Liver (tissue), 9 donors: ENCODE measurements around the gene SF1. TPM values are rescaled to one million over a fixed set of nuclear protein-coding genes. Genes with fewer than 3 reads are reported as not detected.
A peak's percentile ranks its signal among the peaks of the same experiment; 100 is the strongest.

Source experiments
- DNase-seq: peaks from one replicate; pipeline ENCODE4 v3.0.0-alpha.2; 2017; ENCODE audit warnings: low spot score
- H3K27ac ChIP-seq, 2 donors: one replicate each; pipeline ENCODE4 v1.7.0; 2013; ENCODE audit warnings: inconsistent platforms in 2 of 2, low read length in 2 of 2, control low read depth in 1 of 2, low read depth in 1 of 2, mild to moderate bottlenecking in 1 of 2
- H3K27me3 ChIP-seq, 4 donors: one replicate each; pipeline versions ENCODE4 v1.6.1 to v1.7.0; 2013; ENCODE audit warnings: low read length in 3 of 4, inconsistent platforms in 1 of 4, mild to moderate bottlenecking in 1 of 4, moderate library complexity in 1 of 4; ENCODE audit not compliant: control insufficient read depth in 4 of 4, insufficient read depth in 4 of 4
- H3K36me3 ChIP-seq, 4 donors: one replicate each; pipeline versions ENCODE4 v1.6.1 to v1.7.0; 2013; ENCODE audit warnings: low read length in 3 of 4, mild to moderate bottlenecking in 3 of 4, low read depth in 1 of 4, moderate library complexity in 1 of 4; ENCODE audit not compliant: control insufficient read depth in 4 of 4, insufficient read depth in 3 of 4
- H3K4me1 ChIP-seq, 4 donors: one replicate each; pipeline versions ENCODE4 v1.6.1 to v1.7.0; 2013; ENCODE audit warnings: low read length in 3 of 4, mild to moderate bottlenecking in 3 of 4, moderate library complexity in 1 of 4; ENCODE audit not compliant: control insufficient read depth in 4 of 4, insufficient read depth in 4 of 4
- H3K4me3 ChIP-seq, 3 donors: one replicate each; pipeline versions ENCODE4 v1.6.1 to v1.7.0; 2013; ENCODE audit warnings: low read length in 3 of 3, control low read depth in 1 of 3, low read depth in 1 of 3, mild to moderate bottlenecking in 1 of 3
- H3K9ac ChIP-seq, 2 donors: one replicate each; pipeline ENCODE4 v1.7.0; 2013; ENCODE audit warnings: low read length in 2 of 2, mild to moderate bottlenecking in 2 of 2, moderate library complexity in 2 of 2, control low read depth in 1 of 2, low read depth in 1 of 2
- H3K9me3 ChIP-seq, 4 donors: one replicate each; pipeline versions ENCODE4 v1.6.1 to v1.7.0; 2013; ENCODE audit warnings: low read length in 3 of 4; ENCODE audit not compliant: control insufficient read depth in 4 of 4
- ATF3 ChIP-seq: IDR thresholded peaks from 2 replicates; pipeline ENCODE4 v1.6.1; 2016; ENCODE audit warnings: antibody characterized with exemption
- CTCF ChIP-seq: fragments of 150-350 bp; IDR thresholded peaks from 2 replicates; pipeline ENCODE4 v1.5.1; 2017; ENCODE audit warnings: improper control_type of control experiment, low read depth, low read length; ENCODE audit not compliant: missing input control
- FOXA1 ChIP-seq: IDR thresholded peaks from 2 replicates; pipeline ENCODE4 v1.6.1; 2016; ENCODE audit warnings: antibody characterized with exemption
- GABPA ChIP-seq, 2 donors: IDR thresholded peaks in 1 of 2; conservative IDR thresholded peaks in 1 of 2; 2 replicates each; pipeline ENCODE4 v1.6.1; 2016; ENCODE audit warnings: antibody characterized with exemption in 2 of 2, mild to moderate bottlenecking in 1 of 2, moderate library complexity in 1 of 2
- HNF4A ChIP-seq, 2 donors: conservative IDR thresholded peaks; 2 replicates each; pipeline ENCODE4 v1.6.1; 2016; ENCODE audit warnings: antibody characterized with exemption in 2 of 2, mild to moderate bottlenecking in 2 of 2
- JUND ChIP-seq, 2 donors: IDR thresholded peaks; 2 replicates each; pipeline ENCODE4 v1.6.1; 2016; ENCODE audit warnings: antibody characterized with exemption in 2 of 2
- MAX ChIP-seq: IDR thresholded peaks from 2 replicates; pipeline ENCODE4 v1.6.1; 2016; ENCODE audit warnings: antibody characterized with exemption
- NR2F2 ChIP-seq: IDR thresholded peaks from 2 replicates; pipeline ENCODE4 v1.6.1; 2016; ENCODE audit warnings: antibody characterized with exemption
- RAD21 ChIP-seq, 2 donors: IDR thresholded peaks; 2 replicates each; pipeline ENCODE4 v1.6.1; 2016; ENCODE audit warnings: antibody characterized with exemption in 2 of 2, mild to moderate bottlenecking in 2 of 2
- REST ChIP-seq: IDR thresholded peaks from 2 replicates; pipeline ENCODE4 v1.6.1; 2016; ENCODE audit warnings: antibody characterized with exemption, mild to moderate bottlenecking
- RXRA ChIP-seq, 2 donors: IDR thresholded peaks; 2 replicates each; pipeline ENCODE4 v1.6.1; 2017 to 2018; ENCODE audit warnings: antibody characterized with exemption in 2 of 2, mild to moderate bottlenecking in 1 of 2
- SP1 ChIP-seq: IDR thresholded peaks from 2 replicates; pipeline ENCODE4 v1.6.1; 2018; ENCODE audit warnings: antibody characterized with exemption, mild to moderate bottlenecking
- TAF1 ChIP-seq: conservative IDR thresholded peaks from 2 replicates; pipeline ENCODE4 v1.6.1; 2016; ENCODE audit warnings: antibody characterized with exemption, mild to moderate bottlenecking
- YY1 ChIP-seq: IDR thresholded peaks from 2 replicates; pipeline ENCODE4 v1.6.1; 2016; ENCODE audit warnings: antibody characterized with exemption, mild to moderate bottlenecking
- WGBS: extraction: QIAGEN DNeasy Blood & Tissue Kit; methylation state at CpG from one replicate; pipeline ENCODE4 v1.1.7; 2013; 5-methylcytosine and 5-hydroxymethylcytosine counted together
- polyA plus RNA-seq, 2 donors: library from polyadenylated mRNA; stranded (reverse) in 1 of 2; unstranded in 1 of 2; fragments of 200-250 nt in 1 of 2; fragments of >200 nt in 1 of 2; fragmentation: Nextera tagmentation in 1 of 2; extraction: Ambion mirVana in 1 of 2; gene quantifications; one replicate each; pipeline versions ENCODE4 v1.2.1 to v1.2.3, GENCODE V29; 2013 to 2015
- total RNA-seq, 2 donors: library from RNA; depleted of rRNA; stranded (reverse); fragments of >200 nt; gene quantifications; one replicate each; pipeline ENCODE4 v1.2.3, GENCODE V29; 2014
- donor health status: healthy.
- donor health status: healthy.
- donor health status: healthy.
- donor health status: healthy.
- donor health status: healthy.

SF1 gene
- total and polyA plus RNA-seq, 4 donors, result 44.9 to 135 (median 50.1) TPM

GRCh38 chr11:64810891-64811272 lies 32.5 kb upstream of the SF1 start:
- Histone ChIP-seq H3K36me3 (peaks cover 0 to 10% (median 2%) of the 10 kb centered on the region in 4 donors), H3K9ac (no peak overlapping the region), H3K27ac (peak overlapping the region in 1 of 2 donors; percentile 54), H3K4me1 (peaks cover 6 to 21% (median 16%) of the 10 kb centered on the region in 4 donors), H3K27me3 (no peaks in the 10 kb centered on the region), H3K4me3 (peak overlapping the region; percentile 1 to 84 (median 63)), H3K9me3 (no peaks in the 10 kb centered on the region)
- no peak for DNase-seq
- WGBS, result 41% methylated on average over 17 of the region's 17 CpGs
- TF ChIP-seq RAD21 (IDR thresholded peaks at IDR 0.05) (no peak), REST (no peak), NR2F2 (no peak), MAX (peak; percentile 0), ATF3 (no peak), YY1 (no peak)

- Histone ChIP-seq H3K27ac (peak within 1 kb of the TSS; percentile 15 to 54), H3K4me1 (peaks cover 6 to 16% (median 12%) of the 10 kb centered on the region in 4 donors), H3K9ac (no peak within 1 kb of the TSS), H3K4me3 (peak within 1 kb of the TSS; percentile 63 to 84 (median 81)), H3K27me3 (no peaks in the 10 kb centered on the region), H3K9me3 (no peaks in the 10 kb centered on the region), H3K36me3 (peaks cover 0 to 15% (median 2%) of the 10 kb centered on the region in 4 donors)
- peak; percentile 89 for DNase-seq
- under 1% methylated on average over 46 of the region's 46 CpGs for WGBS
- TF ChIP-seq MAX (no peak), SP1 (peak; percentile 89), GABPA (IDR thresholded peaks at IDR 0.05 in 1 of 2, conservative IDR thresholded peaks at IDR 0.05 in 1 of 2) (peak in 1 of 2 donors; percentile 88), HNF4A (conservative IDR thresholded peaks at IDR 0.05) (peak; percentile 42 to 48), JUND (IDR thresholded peaks at IDR 0.05) (no peak), TAF1 (peak; percentile 87), REST (peak; percentile 88), NR2F2 (no peak), YY1 (peak; percentile 87), FOXA1 (peak; percentile 25), RXRA (IDR thresholded peaks at IDR 0.05) (peak; percentile 44 to 48), CTCF (no peak)
These were observed 32.0 kb upstream of the SF1 start, which contains the start of gene MEN1 for GRCh38 chr11:64810271-64810890. Gene MEN1, minus strand, starts transcription at chr11:64810551. Its CDS starts 442 bp downstream, at chr11:64810109.
